Gastroesophageal sphincter (tissue), 4 donors: ENCODE measurements around the gene CDYL. TPM values are rescaled to one million over a fixed set of nuclear protein-coding genes. Genes with fewer than 3 reads are reported as not detected.

Experiments used
- ATAC-seq: fragments of 150-250 bp; one replicate; pipeline ENCODE4 v1.9.1; 2016; ENCODE audit warnings: mild to moderate bottlenecking, moderate library complexity
- H3K27ac ChIP-seq, 4 donors: fragments of 200-600 bp; sonication (generic) in 3 of 4; 1 replicate in 3 of 4; 2 replicates in 1 of 4; pipeline ENCODE4 v1.5.1; 2016 to 2019
- H3K27me3 ChIP-seq: fragments of 200-600 bp; sonication (generic); one replicate; pipeline ENCODE4 v1.5.1; 2019
- H3K36me3 ChIP-seq, 2 donors: fragments of 200-600 bp; sonication (generic); one replicate each; pipeline ENCODE4 v1.5.1; 2019; ENCODE audit warnings: control low read depth in 1 of 2
- H3K4me1 ChIP-seq, 3 donors: fragments of 200-600 bp; sonication (generic); 1 replicate in 2 of 3; 2 replicates in 1 of 3; pipeline ENCODE4 v1.5.1; 2016 to 2019; ENCODE audit warnings: control low read depth in 2 of 3
- H3K4me3 ChIP-seq, 2 donors: fragments of 200-600 bp; sonication (generic); one replicate each; pipeline ENCODE4 v1.5.1; 2019; ENCODE audit warnings: mild to moderate bottlenecking in 1 of 2, moderate library complexity in 1 of 2
- H3K9me3 ChIP-seq, 3 donors: fragments of 200-600 bp; sonication (generic); one replicate each; pipeline ENCODE4 v1.5.1; 2017 to 2019; ENCODE audit warnings: control low read depth in 2 of 3
- EP300 ChIP-seq: sonication (generic); formaldehyde crosslinking; IDR thresholded peaks from one replicate; pipeline ENCODE4 v1.6.1; 2017; ENCODE audit warnings: antibody characterized with exemption, mild to moderate bottlenecking
- POLR2A ChIP-seq, 2 donors: fragments of 450-650 bp; IDR thresholded peaks; one replicate each; pipeline ENCODE4 v1.6.1; 2017; ENCODE audit warnings: antibody characterized with exemption in 2 of 2, mild to moderate bottlenecking in 2 of 2, moderate library complexity in 1 of 2
- POLR2AphosphoS5 ChIP-seq: sonication (generic); formaldehyde crosslinking; IDR thresholded peaks from one replicate; pipeline ENCODE4 v1.6.1; 2017; ENCODE audit warnings: antibody characterized with exemption
- WGBS, 2 donors: methylation state at CpG; one replicate each; pipeline ENCODE4 v1.1.5; 2018; ENCODE audit warnings: low coverage in 1 of 2; 5-methylcytosine and 5-hydroxymethylcytosine counted together
- total RNA-seq, 4 donors: library from RNA; depleted of rRNA; stranded (reverse); fragments of >200 nt; gene quantifications; one replicate each; pipeline ENCODE4 v1.1.0, GENCODE V29; 2016
- TF ChIP-seq, protein P1 (sequence below), 4 experiments: fragments of 200-600 bp in 2 of 4; fragments of 450-650 bp in 2 of 4; sonication (generic) in 1 of 4; IDR thresholded peaks; one replicate each; pipeline ENCODE4 v1.5.1; 2017 to 2019; ENCODE audit warnings: antibody characterized with exemption in 4 of 4, mild to moderate bottlenecking in 2 of 4, moderate library complexity in 2 of 4

CDYL gene
- total RNA-seq, 4 donors from 2014 or later, result 32.0 to 68.3 (median 54.0) TPM

DNA sequence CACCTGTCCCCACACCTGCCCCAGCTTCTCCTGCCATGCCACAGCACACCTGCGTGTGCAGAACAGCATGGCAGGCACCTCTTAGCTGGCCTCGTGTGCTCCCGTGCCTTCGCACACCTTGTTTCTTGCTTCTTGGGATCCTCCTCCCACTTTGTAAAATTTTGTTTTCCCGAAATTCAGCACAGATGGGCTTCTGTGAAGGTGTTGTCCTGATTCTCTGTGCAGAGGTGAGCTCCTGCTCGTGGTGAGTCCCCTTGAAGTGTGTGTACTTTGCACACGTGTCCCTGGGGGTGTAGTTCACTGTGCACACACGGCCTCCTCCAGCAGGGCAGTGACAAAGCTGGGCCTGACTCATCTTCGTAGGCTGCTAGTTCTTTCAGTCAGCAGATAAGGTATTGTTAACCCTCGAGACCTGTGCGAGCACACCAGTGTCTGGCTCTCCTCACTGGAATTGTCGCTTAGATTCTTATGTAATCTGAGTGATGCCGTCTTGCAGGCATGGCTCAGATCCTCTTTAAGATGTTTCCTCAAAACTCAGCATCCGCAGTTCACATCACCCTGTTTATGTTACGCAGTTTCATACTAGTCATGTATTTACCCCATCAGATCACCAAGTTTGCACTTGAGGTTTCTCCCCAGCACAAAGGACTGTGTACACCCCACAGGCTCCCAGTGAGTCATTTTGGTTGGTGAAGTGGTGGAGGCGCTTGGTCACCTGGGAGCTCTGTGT is 77.7 kb downstream of the CDYL start:
- TF ChIP-seq EP300 (no peak), POLR2AphosphoS5 (no peak), POLR2A (IDR thresholded peaks at IDR 0.05) (no peak)
- TF ChIP-seq, protein P1, sequence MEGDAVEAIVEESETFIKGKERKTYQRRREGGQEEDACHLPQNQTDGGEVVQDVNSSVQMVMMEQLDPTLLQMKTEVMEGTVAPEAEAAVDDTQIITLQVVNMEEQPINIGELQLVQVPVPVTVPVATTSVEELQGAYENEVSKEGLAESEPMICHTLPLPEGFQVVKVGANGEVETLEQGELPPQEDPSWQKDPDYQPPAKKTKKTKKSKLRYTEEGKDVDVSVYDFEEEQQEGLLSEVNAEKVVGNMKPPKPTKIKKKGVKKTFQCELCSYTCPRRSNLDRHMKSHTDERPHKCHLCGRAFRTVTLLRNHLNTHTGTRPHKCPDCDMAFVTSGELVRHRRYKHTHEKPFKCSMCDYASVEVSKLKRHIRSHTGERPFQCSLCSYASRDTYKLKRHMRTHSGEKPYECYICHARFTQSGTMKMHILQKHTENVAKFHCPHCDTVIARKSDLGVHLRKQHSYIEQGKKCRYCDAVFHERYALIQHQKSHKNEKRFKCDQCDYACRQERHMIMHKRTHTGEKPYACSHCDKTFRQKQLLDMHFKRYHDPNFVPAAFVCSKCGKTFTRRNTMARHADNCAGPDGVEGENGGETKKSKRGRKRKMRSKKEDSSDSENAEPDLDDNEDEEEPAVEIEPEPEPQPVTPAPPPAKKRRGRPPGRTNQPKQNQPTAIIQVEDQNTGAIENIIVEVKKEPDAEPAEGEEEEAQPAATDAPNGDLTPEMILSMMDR (IDR thresholded peaks at IDR 0.05), result no peak
- 82 to 83% methylated on average over 7 to 11 of the region's 16 CpGs for WGBS, 2 donors
- H3K4me1 ChIP-seq, result peaks cover 0 to 31% (median 5%) of the 10 kb centered on the region in 3 donors
- H3K27me3 ChIP-seq, result no peaks in the 10 kb centered on the region
- H3K4me3 ChIP-seq, result no peak overlapping the region
- no peak for ATAC-seq
- H3K9me3 ChIP-seq, result no peaks in the 10 kb centered on the region
- no peak overlapping the region for H3K27ac ChIP-seq
- H3K36me3 ChIP-seq, result no peaks in the 10 kb centered on the region

DNA sequence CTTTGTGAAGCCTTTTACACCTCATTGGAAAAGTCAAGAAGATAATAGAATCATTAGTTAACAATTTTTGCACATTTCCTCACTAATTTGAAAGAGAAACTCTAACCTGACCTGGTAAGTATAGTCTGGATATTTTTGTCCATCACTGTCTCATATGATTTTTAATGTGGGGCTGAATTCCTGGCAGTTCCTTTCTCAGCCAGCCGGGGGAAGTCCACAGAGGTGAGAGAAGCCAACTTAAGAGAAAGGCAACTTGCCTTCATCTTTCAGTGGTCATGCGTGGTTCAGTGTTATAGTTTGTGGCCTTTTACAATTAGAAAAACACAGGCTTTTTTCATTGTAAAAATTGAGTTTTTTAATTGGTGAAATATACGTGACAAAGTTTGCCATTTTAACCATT is 80.6 kb downstream of the CDYL start:
- Histone ChIP-seq H3K4me3 (no peak overlapping the region), H3K36me3 (no peaks in the 10 kb centered on the region), H3K27me3 (no peaks in the 10 kb centered on the region), H3K9me3 (no peaks in the 10 kb centered on the region), H3K27ac (no peak overlapping the region), H3K4me1 (peaks cover 0 to 28% (median 5%) of the 10 kb centered on the region in 3 donors)
- ATAC-seq, result no peak
- 95 to 100% methylated on average over 3 of the region's 3 CpGs for WGBS, 2 donors
- TF ChIP-seq POLR2AphosphoS5 (no peak), EP300 (no peak)
- TF ChIP-seq, protein P1 (IDR thresholded peaks at IDR 0.05), result no peak

DNA sequence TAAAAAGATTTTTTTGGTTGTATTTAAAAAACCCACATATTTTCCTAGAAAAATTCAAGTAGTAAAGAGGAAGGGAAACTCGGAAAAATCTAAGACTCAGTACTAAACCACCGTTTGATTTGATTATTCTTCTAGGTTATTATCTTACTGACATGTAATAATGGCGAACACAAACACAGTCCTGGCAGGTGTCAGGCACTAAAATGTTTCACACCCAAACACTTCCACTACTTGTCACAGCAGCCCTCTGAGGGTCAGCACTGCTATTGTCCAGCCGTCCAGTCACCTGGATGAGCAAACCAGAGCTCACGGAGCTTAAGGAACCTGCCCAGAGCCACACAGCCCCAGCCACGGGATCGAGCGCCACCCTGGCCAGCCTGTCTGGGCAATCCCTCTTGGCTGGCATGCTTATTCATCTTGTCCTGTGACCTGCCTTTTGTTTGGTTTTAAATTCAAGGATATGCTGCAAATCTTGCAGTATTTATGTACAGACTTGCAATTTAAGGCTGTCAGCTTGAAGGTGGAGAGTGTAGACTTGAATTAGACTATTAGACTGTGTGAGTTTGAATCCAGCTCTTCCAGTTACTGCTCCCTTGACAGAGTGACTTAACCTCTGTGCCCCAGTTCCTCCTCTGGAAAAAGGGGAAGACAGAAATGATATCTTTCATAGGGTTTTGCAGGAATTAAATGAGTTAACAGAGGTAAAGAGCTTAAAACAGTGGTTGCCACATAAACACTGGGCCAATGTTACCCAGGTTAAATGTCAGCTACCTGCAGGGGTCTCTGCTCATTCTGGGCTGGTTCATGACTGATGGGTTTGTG is 82.2 kb downstream of the CDYL start:
- H3K4me1 ChIP-seq, result peaks cover 0 to 28% (median 5%) of the 10 kb centered on the region in 3 donors
- 61 to 68% methylated on average over 2 to 3 of the region's 8 CpGs for WGBS, 2 donors
- peaks cover 0 to 5% (median 0%) of the 10 kb centered on the region in 3 donors for H3K9me3 ChIP-seq
- no peak overlapping the region for H3K4me3 ChIP-seq
- TF ChIP-seq, protein P1 (IDR thresholded peaks at IDR 0.05), result no peak
- TF ChIP-seq POLR2A (IDR thresholded peaks at IDR 0.05), result no peak
- no peak for TF ChIP-seq POLR2AphosphoS5
- TF ChIP-seq EP300, result no peak
- no peaks in the 10 kb centered on the region for H3K36me3 ChIP-seq
- H3K27me3 ChIP-seq, result no peaks in the 10 kb centered on the region
- no peak overlapping the region for H3K27ac ChIP-seq
- no peak for ATAC-seq

DNA sequence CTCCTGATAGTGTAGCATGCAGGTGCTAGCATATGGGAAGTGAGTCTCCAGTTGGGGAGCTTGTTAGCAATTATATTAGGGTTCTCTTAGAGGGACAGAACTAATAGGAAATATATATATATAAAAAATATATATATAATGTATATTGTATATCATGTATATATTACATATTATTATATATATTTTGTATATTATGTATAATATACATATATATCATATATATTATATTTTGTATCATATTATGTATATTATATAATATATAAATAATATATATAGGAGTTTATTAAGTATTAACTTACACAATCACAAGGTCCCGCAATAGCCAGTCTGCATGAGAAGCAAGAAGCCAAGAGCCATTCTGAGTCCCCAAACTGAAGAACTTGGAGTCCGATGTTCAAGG is 84.2 kb downstream of the CDYL start:
- Histone ChIP-seq H3K36me3 (no peaks in the 10 kb centered on the region), H3K27me3 (no peaks in the 10 kb centered on the region), H3K4me1 (peaks cover 0 to 21% (median 5%) of the 10 kb centered on the region in 3 donors), H3K27ac (no peak overlapping the region), H3K9me3 (peaks cover 0 to 25% (median 0%) of the 10 kb centered on the region in 3 donors), H3K4me3 (no peak overlapping the region)
- ATAC-seq, result no peak
- TF ChIP-seq, protein P1 (IDR thresholded peaks at IDR 0.05), result no peak
- TF ChIP-seq POLR2AphosphoS5 (no peak), EP300 (no peak), POLR2A (IDR thresholded peaks at IDR 0.05) (no peak)
- WGBS, 2 donors, result 97 to 100% methylated on average over 2 of the region's 2 CpGs
